H9 (cell line): ENCODE data around the gene COL23A1. TPM values are rescaled to one million over a fixed set of nuclear protein-coding genes. Genes with fewer than 3 reads are reported as not detected.

Experiments
- DNase-seq: peaks from one replicate; pipeline ENCODE4 v3.0.0-alpha.2; 2017
- H2AFZ ChIP-seq: one replicate; pipeline ENCODE4 v1.6.1; 2013; ENCODE audit warnings: mild to moderate bottlenecking, low read length, control low read depth, moderate library complexity
- H2AK5ac ChIP-seq: 2 replicates; pipeline ENCODE4 v1.6.1; 2013; ENCODE audit warnings: low read length, control low read depth, mixed read lengths; ENCODE audit not compliant: insufficient read length
- H2BK120ac ChIP-seq: one replicate; pipeline ENCODE4 v1.6.1; 2013; ENCODE audit warnings: low read depth, mild to moderate bottlenecking, low read length, control low read depth, inconsistent platforms; ENCODE audit not compliant: poor library complexity, severe bottlenecking
- H2BK12ac ChIP-seq: 2 replicates; pipeline ENCODE4 v1.6.1; 2013; ENCODE audit warnings: low read length, control low read depth, mixed read lengths, low read depth; ENCODE audit not compliant: insufficient read length
- H2BK15ac ChIP-seq: 2 replicates; pipeline ENCODE4 v1.6.1; 2013; ENCODE audit warnings: low read depth, low read length, control low read depth
- H2BK20ac ChIP-seq: one replicate; pipeline ENCODE4 v1.6.1; 2013; ENCODE audit warnings: low read depth, mild to moderate bottlenecking, low read length, control low read depth, inconsistent platforms; ENCODE audit not compliant: poor library complexity, severe bottlenecking
- H2BK5ac ChIP-seq: 2 replicates; pipeline ENCODE4 v1.6.1; 2013; ENCODE audit warnings: low read length, control low read depth, mixed read lengths; ENCODE audit not compliant: insufficient read length
- H3K14ac ChIP-seq: 2 replicates; pipeline ENCODE4 v1.6.1; 2013; ENCODE audit warnings: low read length, control low read depth; ENCODE audit not compliant: insufficient read depth
- H3K18ac ChIP-seq: 2 replicates; pipeline ENCODE4 v1.6.1; 2013; ENCODE audit warnings: low read depth, mild to moderate bottlenecking, mixed read lengths, low read length, control low read depth; ENCODE audit not compliant: insufficient read length
- H3K23ac ChIP-seq: 2 replicates; pipeline ENCODE4 v1.6.1; 2013; ENCODE audit warnings: low read length, control low read depth, mixed read lengths, low read depth; ENCODE audit not compliant: insufficient read length
- H3K23me2 ChIP-seq: 2 replicates; pipeline ENCODE4 v1.6.1; 2013; ENCODE audit warnings: low read depth, mild to moderate bottlenecking, mixed read lengths, low read length, control low read depth; ENCODE audit not compliant: insufficient read length, poor library complexity, severe bottlenecking
- H3K27ac ChIP-seq: 2 replicates; pipeline ENCODE4 v1.5.1; 2013; ENCODE audit warnings: low read length, control low read depth, mixed read lengths, low read depth; ENCODE audit not compliant: insufficient read length
- H3K27me3 ChIP-seq: 2 replicates; pipeline ENCODE4 v1.6.1; 2013; ENCODE audit warnings: low read length, control low read depth, inconsistent platforms; ENCODE audit not compliant: insufficient read depth
- H3K4ac ChIP-seq: 2 replicates; pipeline ENCODE4 v1.6.1; 2013; ENCODE audit warnings: low read depth, mild to moderate bottlenecking, control low read depth, inconsistent platforms, low read length, moderate library complexity
- H3K4me1 ChIP-seq: 2 replicates; pipeline ENCODE4 v1.6.1; 2013; ENCODE audit warnings: low read length, control low read depth, inconsistent platforms; ENCODE audit not compliant: insufficient read depth
- H3K4me2 ChIP-seq: 2 replicates; pipeline ENCODE4 v1.6.1; 2013; ENCODE audit warnings: low read length, control low read depth, mixed read lengths; ENCODE audit not compliant: insufficient read length, insufficient read depth
- H3K56ac ChIP-seq: 2 replicates; pipeline ENCODE4 v1.6.1; 2013; ENCODE audit warnings: low read depth, mild to moderate bottlenecking, mixed read lengths, low read length, control low read depth; ENCODE audit not compliant: insufficient read length
- H3K79me1 ChIP-seq: 2 replicates; pipeline ENCODE4 v1.6.1; 2013; ENCODE audit warnings: low read depth, mild to moderate bottlenecking, moderate library complexity, low read length, control low read depth, inconsistent platforms; ENCODE audit not compliant: insufficient read depth, poor library complexity, severe bottlenecking
- H3K79me2 ChIP-seq: 2 replicates; pipeline ENCODE4 v1.6.1; 2013; ENCODE audit warnings: low read length, control low read depth, inconsistent platforms; ENCODE audit not compliant: insufficient read depth
- H3K9ac ChIP-seq: 2 replicates; pipeline ENCODE4 v1.6.1; 2013; ENCODE audit warnings: low read length, control low read depth, mixed read lengths; ENCODE audit not compliant: insufficient read length; ENCODE audit errors: extremely low read depth
- H3K9me3 ChIP-seq: one replicate; pipeline ENCODE4 v1.6.1; 2013; ENCODE audit warnings: low read depth, low read length, inconsistent platforms; ENCODE audit not compliant: control insufficient read depth
- H3T11ph ChIP-seq: one replicate; pipeline ENCODE4 v1.6.1; 2013; ENCODE audit warnings: mild to moderate bottlenecking, low read length, control low read depth, inconsistent platforms
- H4K20me1 ChIP-seq: one replicate; pipeline ENCODE4 v1.6.1; 2013; ENCODE audit not compliant: control insufficient read depth, insufficient read length, insufficient read depth
- H4K5ac ChIP-seq: 2 replicates; pipeline ENCODE4 v1.6.1; 2013; ENCODE audit warnings: low read depth, mild to moderate bottlenecking, mixed read lengths, low read length, control low read depth; ENCODE audit not compliant: insufficient read length
- H4K8ac ChIP-seq: replicated peaks from 2 replicates; pipeline ENCODE4 v1.6.1; 2013; ENCODE audit warnings: low read length, control low read depth, mixed read lengths, low read depth; ENCODE audit not compliant: insufficient read length
- H4K91ac ChIP-seq: 2 replicates; pipeline ENCODE4 v1.6.1; 2013; ENCODE audit warnings: low read depth, mild to moderate bottlenecking, moderate library complexity, mixed read lengths, low read length, control low read depth; ENCODE audit not compliant: insufficient read length
- H3K27ac Mint-ChIP-seq, 3 experiments: 2 replicates in 2 of 3; 3 replicates in 1 of 3; pipeline ENCODE4 v1.8.0; 2020 to 2021; ENCODE audit warnings: mixed read lengths in 3 of 3, mild to moderate bottlenecking in 1 of 3, moderate library complexity in 1 of 3
- H3K27me3 Mint-ChIP-seq: 2 replicates; pipeline ENCODE4 v1.8.0; 2021; ENCODE audit warnings: low read depth, mild to moderate bottlenecking, moderate library complexity, mixed read lengths
- H3K36me3 Mint-ChIP-seq, 3 experiments: 2 replicates in 2 of 3; 3 replicates in 1 of 3; pipeline ENCODE4 v1.8.0; 2020 to 2021; ENCODE audit warnings: low read depth in 3 of 3, mixed read lengths in 3 of 3; ENCODE audit not compliant: insufficient read depth in 1 of 3
- H3K4me1 Mint-ChIP-seq, 2 experiments: 2 replicates each; pipeline ENCODE4 v1.8.0; 2020; ENCODE audit warnings: mixed read lengths in 2 of 2
- H3K4me3 Mint-ChIP-seq, 2 experiments: 2 replicates in 1 of 2; 3 replicates in 1 of 2; pipeline ENCODE4 v1.8.0; 2020 to 2021; ENCODE audit warnings: mild to moderate bottlenecking in 2 of 2, mixed read lengths in 2 of 2, moderate library complexity in 1 of 2
- H3K9me3 Mint-ChIP-seq, 2 experiments: 2 replicates in 1 of 2; 3 replicates in 1 of 2; pipeline ENCODE4 v1.8.0; 2020; ENCODE audit warnings: mild to moderate bottlenecking in 2 of 2, mixed read lengths in 2 of 2, moderate library complexity in 1 of 2
- WGBS: extraction: QIAGEN DNeasy Blood & Tissue Kit; methylation state at CpG from one replicate; pipeline ENCODE4 v1.1.7; 2013; ENCODE audit warnings: missing lambda C conversion rate, low lambda C conversion rate, mixed read lengths; ENCODE audit not compliant: insufficient read length; ENCODE audit errors: extremely low coverage; 5-methylcytosine and 5-hydroxymethylcytosine counted together
- total RNA-seq: library from RNA; stranded (reverse); gene quantifications from 2 replicates; pipeline ENCODE4 v1.2.1, GENCODE V29; 2021
- TF ChIP-seq, protein P1 (sequence below): fragments of 200-600 bp; sonication (generic); conservative IDR thresholded peaks from 3 replicates; pipeline ENCODE4 v1.8.0; 2021; ENCODE audit warnings: antibody characterized with exemption, mild to moderate bottlenecking

Gene COL23A1
- total RNA-seq, 1 experiment from 2014 or later = 2.6 TPM

GRCh38 chr5:178630475-178630930 lies 40.3 kb upstream of the COL23A1 start:
- no peak overlapping the region for H3K4me2 ChIP-seq
- no peak for DNase-seq
- WGBS = no CpG with 5 or more reads among the region's 4 CpGs
- H3T11ph ChIP-seq = no peak overlapping the region
- H3K79me1 ChIP-seq = no peaks in the 10 kb centered on the region
- H3K27ac ChIP-seq = no peak overlapping the region
- peaks cover 3% of the 10 kb centered on the region; the same call in 1 of the 2 replicates for H3K79me2 ChIP-seq
- peaks cover 0 to 6% of the 10 kb centered on the region in 2 experiments; a peak in 3 of 5 replicates for H3K9me3 Mint-ChIP-seq
- no peak overlapping the region for H3K4me3 Mint-ChIP-seq
- no peak overlapping the region for H3K18ac ChIP-seq
- no peak overlapping the region for H4K91ac ChIP-seq
- H2BK120ac ChIP-seq = no peak overlapping the region
- H3K4ac ChIP-seq = no peak overlapping the region
- H3K23ac ChIP-seq = no peak overlapping the region
- no peak overlapping the region for H2BK5ac ChIP-seq
- H3K4me1 Mint-ChIP-seq = peaks cover 10 to 20% of the 10 kb centered on the region in 2 experiments
- H3K36me3 Mint-ChIP-seq = no peaks in the 10 kb centered on the region; a peak in 2 of 7 replicates
- no peak overlapping the region for H3K9ac ChIP-seq
- no peak overlapping the region for H3K14ac ChIP-seq
- TF ChIP-seq, protein P1, sequence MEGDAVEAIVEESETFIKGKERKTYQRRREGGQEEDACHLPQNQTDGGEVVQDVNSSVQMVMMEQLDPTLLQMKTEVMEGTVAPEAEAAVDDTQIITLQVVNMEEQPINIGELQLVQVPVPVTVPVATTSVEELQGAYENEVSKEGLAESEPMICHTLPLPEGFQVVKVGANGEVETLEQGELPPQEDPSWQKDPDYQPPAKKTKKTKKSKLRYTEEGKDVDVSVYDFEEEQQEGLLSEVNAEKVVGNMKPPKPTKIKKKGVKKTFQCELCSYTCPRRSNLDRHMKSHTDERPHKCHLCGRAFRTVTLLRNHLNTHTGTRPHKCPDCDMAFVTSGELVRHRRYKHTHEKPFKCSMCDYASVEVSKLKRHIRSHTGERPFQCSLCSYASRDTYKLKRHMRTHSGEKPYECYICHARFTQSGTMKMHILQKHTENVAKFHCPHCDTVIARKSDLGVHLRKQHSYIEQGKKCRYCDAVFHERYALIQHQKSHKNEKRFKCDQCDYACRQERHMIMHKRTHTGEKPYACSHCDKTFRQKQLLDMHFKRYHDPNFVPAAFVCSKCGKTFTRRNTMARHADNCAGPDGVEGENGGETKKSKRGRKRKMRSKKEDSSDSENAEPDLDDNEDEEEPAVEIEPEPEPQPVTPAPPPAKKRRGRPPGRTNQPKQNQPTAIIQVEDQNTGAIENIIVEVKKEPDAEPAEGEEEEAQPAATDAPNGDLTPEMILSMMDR = no peak
- no peak overlapping the region for H2AK5ac ChIP-seq
- no peak overlapping the region for H3K27ac Mint-ChIP-seq
- peaks cover 65% of the 10 kb centered on the region for H3K27me3 Mint-ChIP-seq
- H2AFZ ChIP-seq = no peak overlapping the region
- no peak overlapping the region for H2BK12ac ChIP-seq
- no peak overlapping the region for H4K8ac ChIP-seq
- no peaks in the 10 kb centered on the region for H3K9me3 ChIP-seq
- no peak overlapping the region for H2BK20ac ChIP-seq
- no peak overlapping the region for H2BK15ac ChIP-seq
- no peak overlapping the region for H4K5ac ChIP-seq
- H4K20me1 ChIP-seq = no peaks in the 10 kb centered on the region
- 0 out of 2 replicates have a peak, but pooled peaks cover 4% of the 10 kb centered on the region for H3K4me1 ChIP-seq
- no peak overlapping the region for H3K56ac ChIP-seq
- H3K27me3 ChIP-seq = no peaks in the 10 kb centered on the region
- peaks cover 7% of the 10 kb centered on the region for H3K23me2 ChIP-seq
